Measurements from ENCODE around the gene A2M.
"Not testable (repeated sequence)": the region's sequence is repeated elsewhere in the genome, so short reads cannot be mapped to it uniquely, and the experiment has no call there.

Gene A2M

DNA sequence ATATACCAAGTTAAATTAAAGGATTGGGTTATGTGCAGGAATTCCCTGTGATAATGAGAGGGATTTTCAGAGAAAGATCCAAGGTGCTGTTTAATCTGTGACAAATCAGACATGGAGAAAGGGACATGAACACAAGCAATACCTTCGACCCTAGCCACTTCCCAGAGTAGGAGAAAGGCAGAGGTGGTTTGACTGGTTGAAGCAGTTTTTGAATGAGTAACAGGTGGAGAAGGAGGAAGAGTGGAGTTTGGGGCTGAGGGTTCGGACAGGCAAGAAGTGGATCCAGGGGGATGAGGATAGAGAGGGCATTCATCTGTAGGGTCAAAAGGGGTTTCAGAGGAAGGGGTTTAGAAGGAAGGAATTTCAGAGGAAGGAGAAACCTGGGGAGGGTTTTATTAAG lies 27.4 kb upstream of the A2M start:
- Histone ChIP-seq H3K36me3 (ENCODE audit: insufficient read depth, low read length) (no peaks in the 10 kb centered on the region), H3K9me3 (ENCODE audit: low read depth, low read length) (0 out of 2 replicates have a peak, but pooled peaks cover 2% of the 10 kb centered on the region), H3K4me3 (no peak overlapping the region), H3K27ac (no peak overlapping the region), H3K9ac (ENCODE audit: insufficient read length) (no peak overlapping the region)
- TF ChIP-seq POLR2AphosphoS5 (IDR thresholded peaks at IDR 0.05; ENCODE audit: borderline replicate concordance, low read depth, low read length), result no peak
- TF ChIP-seq EZH2 (IDR thresholded peaks at IDR 0.05), result no peak
- TF ChIP-seq FOXP2 (optimal IDR thresholded peaks at IDR 0.05; ENCODE audit: control extremely low read depth, extremely low read length, insufficient read depth), result no peak
- DNase-seq (ENCODE audit: low read depth, low spot score), result no peak

- not testable (repeated sequence) for H3K9me3 ChIP-seq (ENCODE audit: low read depth, low read length); DNase-seq (ENCODE audit: low read depth, low spot score); H3K4me3 ChIP-seq; H3K9ac ChIP-seq (ENCODE audit: insufficient read length); H3K27ac ChIP-seq; H3K36me3 ChIP-seq (ENCODE audit: insufficient read depth, low read length)
Observed at GRCh38 chr12:9139588-9140290, 24.0 kb upstream of the A2M start.

DNA sequence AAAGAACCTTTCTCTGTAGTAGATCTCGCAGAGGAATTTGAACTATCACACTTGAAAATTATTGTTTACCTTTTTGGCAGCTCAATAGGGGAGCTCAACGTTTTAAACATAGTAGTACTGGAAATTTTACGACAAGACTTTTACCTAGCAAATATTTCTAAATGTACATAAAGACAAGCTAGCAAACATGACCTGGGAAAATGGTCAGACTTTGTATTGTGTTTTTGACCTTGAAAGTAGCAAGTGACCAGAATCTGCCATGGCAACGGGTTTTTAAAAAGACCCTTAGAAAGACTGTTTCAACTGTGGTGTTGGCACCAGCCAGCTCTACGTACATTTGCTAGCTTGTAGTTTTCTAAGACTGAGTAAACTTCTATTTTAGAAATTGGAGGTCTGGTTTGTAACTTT lies 20.2 kb upstream of the A2M start:
- Histone ChIP-seq H3K36me3 (ENCODE audit: insufficient read depth, low read length) (no peaks in the 10 kb centered on the region), H3K27ac (no peak overlapping the region), H3K9ac (ENCODE audit: insufficient read length) (no peak overlapping the region), H3K9me3 (ENCODE audit: low read depth, low read length) (0 out of 2 replicates have a peak, but pooled peaks cover 2% of the 10 kb centered on the region), H3K4me3 (no peak overlapping the region)
- TF ChIP-seq FOXP2 (optimal IDR thresholded peaks at IDR 0.05; ENCODE audit: control extremely low read depth, extremely low read length, insufficient read depth) (no peak), EZH2 (IDR thresholded peaks at IDR 0.05) (no peak), POLR2AphosphoS5 (IDR thresholded peaks at IDR 0.05; ENCODE audit: borderline replicate concordance, low read depth, low read length) (no peak)
- DNase-seq (ENCODE audit: low read depth, low spot score), result no peak

- H3K9ac ChIP-seq (ENCODE audit: insufficient read length), result no peak overlapping the region
- no peak for DNase-seq (ENCODE audit: low read depth, low spot score)
- H3K27ac ChIP-seq, result no peak overlapping the region
- TF ChIP-seq FOXP2 (optimal IDR thresholded peaks at IDR 0.05; ENCODE audit: control extremely low read depth, extremely low read length, insufficient read depth) (no peak), POLR2AphosphoS5 (IDR thresholded peaks at IDR 0.05; ENCODE audit: borderline replicate concordance, low read depth, low read length) (no peak), EZH2 (IDR thresholded peaks at IDR 0.05) (no peak)
- H3K36me3 ChIP-seq (ENCODE audit: insufficient read depth, low read length), result no peaks in the 10 kb centered on the region
- no peak overlapping the region for H3K4me3 ChIP-seq
- peaks cover 3% of the 10 kb centered on the region; the same call in 1 of the 2 replicates for H3K9me3 ChIP-seq (ENCODE audit: low read depth, low read length)
Observed at GRCh38 chr12:9134981-9135628, 19.4 kb upstream of the A2M start.

DNA sequence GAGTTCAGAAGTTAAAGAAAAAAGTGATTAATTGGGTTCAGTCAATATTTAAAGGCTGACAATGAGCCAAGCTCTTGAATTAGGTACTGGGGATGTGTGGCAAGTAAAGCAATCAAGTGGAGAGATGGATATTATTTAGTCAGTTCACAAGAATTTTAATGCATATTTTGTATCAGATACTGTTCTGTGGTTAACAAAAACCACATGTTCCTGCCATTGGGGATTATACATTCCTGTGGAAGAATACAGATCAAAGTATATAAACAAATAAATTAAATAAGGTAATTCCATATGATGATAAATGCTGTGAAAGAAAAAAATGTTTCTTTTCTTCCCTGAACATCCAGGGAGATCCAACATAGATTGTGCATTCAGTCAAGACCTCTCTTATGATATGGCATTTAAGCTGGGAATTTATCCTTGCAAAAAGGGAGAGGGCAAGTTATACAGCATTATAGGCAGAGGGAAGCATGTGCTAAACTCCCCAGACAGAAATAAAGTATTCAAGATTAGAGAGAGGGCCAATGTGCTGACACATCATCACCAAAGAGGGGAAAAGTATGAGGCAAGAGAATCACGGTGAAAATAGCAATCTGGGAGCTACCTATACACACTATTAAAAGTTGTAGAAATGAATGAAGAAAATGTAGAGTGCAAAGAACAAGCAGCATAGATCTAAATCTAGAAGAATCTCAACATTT lies 17.6 kb upstream of the A2M start:
- H3K4me3 ChIP-seq, result peak overlapping the region; percentile 33
- TF ChIP-seq FOXP2 (optimal IDR thresholded peaks at IDR 0.05; ENCODE audit: control extremely low read depth, extremely low read length, insufficient read depth) (no peak), POLR2AphosphoS5 (IDR thresholded peaks at IDR 0.05; ENCODE audit: borderline replicate concordance, low read depth, low read length) (no peak)

GRCh38 chr12:9132008-9132535 lies 16.4 kb upstream of the A2M start:
- H3K9ac ChIP-seq (ENCODE audit: insufficient read length), result no peak overlapping the region
- no peaks in the 10 kb centered on the region for H3K36me3 ChIP-seq (ENCODE audit: insufficient read depth, low read length)
- H3K4me3 ChIP-seq, result no peak overlapping the region
- no peak overlapping the region for H3K27ac ChIP-seq
- no peak for DNase-seq (ENCODE audit: low read depth, low spot score)
- peaks cover 3% of the 10 kb centered on the region; the same call in 1 of the 2 replicates for H3K9me3 ChIP-seq (ENCODE audit: low read depth, low read length)
- TF ChIP-seq FOXP2 (optimal IDR thresholded peaks at IDR 0.05; ENCODE audit: control extremely low read depth, extremely low read length, insufficient read depth), result no peak
- TF ChIP-seq POLR2AphosphoS5 (IDR thresholded peaks at IDR 0.05; ENCODE audit: borderline replicate concordance, low read depth, low read length), result no peak
- TF ChIP-seq EZH2 (IDR thresholded peaks at IDR 0.05), result no peak

More for the DNA sequence above, 17.6 kb upstream of the A2M start:
- peaks cover 3% of the 10 kb centered on the region; the same call in 1 of the 2 replicates for H3K9me3 ChIP-seq (ENCODE audit: low read depth, low read length)
- no peak overlapping the region for H3K9ac ChIP-seq (ENCODE audit: insufficient read length)
- peak overlapping the region; percentile 75 for H3K27ac ChIP-seq
- peak; percentile 32 for DNase-seq (ENCODE audit: low read depth, low spot score)
- H3K36me3 ChIP-seq (ENCODE audit: insufficient read depth, low read length), result no peaks in the 10 kb centered on the region

DNA sequence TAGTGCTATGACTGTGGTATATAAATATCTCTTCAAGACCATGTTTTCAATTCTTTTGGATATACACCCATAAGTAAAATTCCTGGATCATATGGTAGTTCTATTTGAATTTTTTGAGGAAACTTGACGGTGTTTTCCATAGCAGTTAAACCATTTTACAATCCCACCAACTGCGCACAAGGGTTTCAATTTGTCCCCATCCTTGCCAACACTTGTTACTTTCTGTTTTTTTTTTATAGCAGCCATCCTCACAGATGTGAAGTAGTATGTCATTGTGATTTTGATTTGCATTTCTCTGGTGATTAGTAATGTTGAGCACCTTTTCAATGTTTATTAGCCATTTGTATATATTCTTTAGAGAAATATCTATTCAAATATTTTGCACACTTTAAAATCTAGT lies 14.5 kb upstream of the A2M start:
- no peaks in the 10 kb centered on the region for H3K36me3 ChIP-seq (ENCODE audit: insufficient read depth, low read length)
- no peak overlapping the region for H3K9ac ChIP-seq (ENCODE audit: insufficient read length)
- no peak overlapping the region for H3K4me3 ChIP-seq
- H3K27ac ChIP-seq, result no peak overlapping the region
- H3K9me3 ChIP-seq (ENCODE audit: low read depth, low read length), result peaks cover 3% of the 10 kb centered on the region; the same call in 1 of the 2 replicates
- no peak for DNase-seq (ENCODE audit: low read depth, low spot score)
- TF ChIP-seq POLR2AphosphoS5 (IDR thresholded peaks at IDR 0.05; ENCODE audit: borderline replicate concordance, low read depth, low read length), result no peak
- no peak for TF ChIP-seq EZH2 (IDR thresholded peaks at IDR 0.05)
- TF ChIP-seq FOXP2 (optimal IDR thresholded peaks at IDR 0.05; ENCODE audit: control extremely low read depth, extremely low read length, insufficient read depth), result no peak

DNA sequence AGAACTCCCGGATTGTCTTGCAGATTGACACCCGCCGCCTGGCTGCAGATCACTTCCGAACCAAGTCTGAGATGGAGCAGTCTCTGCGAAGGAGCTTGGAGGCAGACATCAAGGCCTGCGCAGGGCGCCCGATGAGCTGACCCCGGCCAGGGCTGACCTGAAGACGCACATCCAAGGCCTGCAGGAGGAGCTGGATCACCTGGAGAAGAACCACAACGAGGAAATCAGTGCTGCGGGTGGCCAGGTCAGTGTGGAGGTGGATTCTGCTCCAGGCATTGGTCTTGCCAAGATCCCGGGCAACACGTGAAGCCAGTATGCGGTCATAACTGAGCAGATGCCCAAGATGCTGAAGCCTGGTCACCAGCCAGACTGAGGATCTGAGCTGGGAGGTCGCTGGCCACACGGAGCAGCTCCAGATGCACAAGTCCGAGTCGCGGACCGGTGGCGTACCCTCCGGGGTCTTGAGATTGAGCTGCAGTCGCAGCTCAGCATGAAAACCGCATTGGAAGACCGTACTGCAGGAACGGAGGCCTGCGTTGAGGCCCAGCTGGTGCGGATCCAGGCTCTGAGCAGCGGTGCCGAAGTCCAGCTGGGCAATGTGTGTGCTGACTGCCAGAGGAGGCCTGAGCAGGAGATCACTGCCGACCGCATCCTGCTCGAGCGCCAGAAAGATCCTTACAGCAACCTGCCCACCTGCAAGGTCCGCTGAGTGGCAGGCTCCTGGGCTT lies 12.4 kb upstream of the A2M start:
- DNase-seq (ENCODE audit: low read depth, low spot score), result no peak
- Histone ChIP-seq H3K36me3 (ENCODE audit: insufficient read depth, low read length) (no peaks in the 10 kb centered on the region), H3K27ac (no peak overlapping the region), H3K9me3 (ENCODE audit: low read depth, low read length) (peaks cover 3% of the 10 kb centered on the region; the same call in 1 of the 2 replicates), H3K9ac (ENCODE audit: insufficient read length) (no peak overlapping the region), H3K4me3 (no peak overlapping the region)
- TF ChIP-seq FOXP2 (optimal IDR thresholded peaks at IDR 0.05; ENCODE audit: control extremely low read depth, extremely low read length, insufficient read depth) (no peak), POLR2AphosphoS5 (IDR thresholded peaks at IDR 0.05; ENCODE audit: borderline replicate concordance, low read depth, low read length) (no peak), EZH2 (IDR thresholded peaks at IDR 0.05) (no peak)

Measured in SK-N-MC (cell line).